ENCODE data around the gene KCTD17.

The KCTD17 gene

DNA sequence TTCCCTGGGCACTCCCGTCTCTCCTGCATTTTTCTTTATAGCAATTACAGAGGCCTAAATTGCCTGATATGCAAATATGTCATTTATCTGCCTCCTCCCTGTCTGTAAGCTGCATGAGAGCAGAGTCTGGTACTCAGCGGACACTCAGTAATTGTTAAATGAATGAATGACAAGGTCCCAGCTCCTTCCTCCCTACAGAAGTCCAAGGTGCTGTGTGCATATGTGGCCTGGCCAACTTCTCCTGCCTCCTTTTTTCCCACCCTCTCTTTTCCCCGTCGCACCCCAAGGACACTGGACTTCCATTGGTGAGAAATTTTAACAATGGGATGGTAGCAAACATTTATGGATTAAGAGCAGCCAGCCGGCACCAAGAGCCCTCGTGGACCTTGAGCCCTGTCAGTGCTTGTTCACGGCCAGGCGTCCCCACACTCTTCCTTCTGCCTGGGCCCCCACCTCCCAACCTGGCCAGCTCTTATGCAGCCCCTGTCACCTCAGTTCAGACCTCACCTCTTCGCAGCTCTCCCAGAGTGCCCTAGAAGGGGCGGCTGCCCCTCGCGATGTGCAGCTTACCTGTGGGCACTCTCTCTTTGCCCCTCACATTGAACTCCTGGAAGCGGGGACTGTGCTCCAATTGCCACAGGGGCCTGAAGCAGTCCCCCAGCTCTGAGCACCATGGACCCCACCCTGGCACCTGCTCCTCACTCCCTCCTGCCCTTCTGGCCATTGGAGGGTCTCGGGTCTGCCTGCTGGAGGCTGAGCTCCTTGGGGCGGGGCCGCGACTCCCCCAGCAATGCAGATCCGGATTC, 56.5 kb downstream of the KCTD17 start:
- Histone ChIP-seq H3K36me3 (replicated peaks) (no peaks in the 10 kb centered on the region), H3K27me3 (ENCODE audit: low read depth) (peaks cover 22% of the 10 kb centered on the region), H3K4me1 (no peaks in the 10 kb centered on the region), H3K9me3 (no peaks in the 10 kb centered on the region), H3K4me3 (no peak overlapping the region)
- in situ Hi-C loops (cut with MboI; ENCODE audit: low sequenced_read_pairs) = no loop called here
- no peak for DNase-seq (ENCODE audit: low spot score in 2 of 2)

DNA sequence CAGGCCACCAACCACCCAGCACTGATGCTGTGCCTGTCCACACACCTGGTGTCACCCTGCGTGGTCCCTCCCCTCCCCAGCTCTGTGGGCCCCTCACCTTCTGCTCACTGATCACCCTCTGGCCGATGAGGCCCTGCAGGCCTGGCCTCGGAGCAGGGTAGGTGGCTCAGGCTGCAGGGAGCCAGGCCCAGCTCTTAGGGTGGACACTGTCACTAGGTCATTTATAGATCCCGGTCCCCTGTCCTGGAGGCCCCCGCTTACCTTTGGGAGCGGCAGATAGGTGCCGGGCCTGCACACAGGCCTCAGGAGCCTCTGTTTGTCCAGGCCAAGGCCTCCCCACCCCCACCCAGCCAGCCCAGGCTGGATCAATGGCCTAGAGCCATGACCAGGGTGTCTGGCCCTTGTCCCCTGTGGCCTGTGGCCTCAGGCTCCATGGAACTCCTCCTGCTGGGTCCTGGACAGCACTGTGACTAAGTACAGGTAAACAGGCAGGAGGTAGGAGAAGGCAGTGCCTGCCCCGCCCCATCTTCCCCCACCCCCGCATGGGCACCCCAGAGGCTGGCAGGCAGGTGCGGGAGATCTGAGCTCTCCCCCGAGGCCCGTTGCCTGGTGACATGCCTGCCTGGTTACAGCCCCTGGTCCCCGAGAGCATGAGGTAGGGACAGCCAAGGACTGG, 57.8 kb downstream of the KCTD17 start, which contains the start of gene TMPRSS6:
Gene TMPRSS6, minus strand, starts transcription at position 472 of the 676 bp plus-strand sequence. CDS start 6,296 bp downstream, outside the sequence.
- Histone ChIP-seq H3K36me3 (replicated peaks) (no peaks in the 10 kb centered on the region), H3K27me3 (ENCODE audit: low read depth) (peaks cover 9% of the 10 kb centered on the region), H3K9me3 (no peaks in the 10 kb centered on the region), H3K4me3 (no peak within 1 kb of the TSS), H3K4me1 (no peaks in the 10 kb centered on the region)
- no peak for DNase-seq (ENCODE audit: low spot score in 2 of 2)
- in situ Hi-C loops (cut with MboI; ENCODE audit: low sequenced_read_pairs) = no loop called here

DNA sequence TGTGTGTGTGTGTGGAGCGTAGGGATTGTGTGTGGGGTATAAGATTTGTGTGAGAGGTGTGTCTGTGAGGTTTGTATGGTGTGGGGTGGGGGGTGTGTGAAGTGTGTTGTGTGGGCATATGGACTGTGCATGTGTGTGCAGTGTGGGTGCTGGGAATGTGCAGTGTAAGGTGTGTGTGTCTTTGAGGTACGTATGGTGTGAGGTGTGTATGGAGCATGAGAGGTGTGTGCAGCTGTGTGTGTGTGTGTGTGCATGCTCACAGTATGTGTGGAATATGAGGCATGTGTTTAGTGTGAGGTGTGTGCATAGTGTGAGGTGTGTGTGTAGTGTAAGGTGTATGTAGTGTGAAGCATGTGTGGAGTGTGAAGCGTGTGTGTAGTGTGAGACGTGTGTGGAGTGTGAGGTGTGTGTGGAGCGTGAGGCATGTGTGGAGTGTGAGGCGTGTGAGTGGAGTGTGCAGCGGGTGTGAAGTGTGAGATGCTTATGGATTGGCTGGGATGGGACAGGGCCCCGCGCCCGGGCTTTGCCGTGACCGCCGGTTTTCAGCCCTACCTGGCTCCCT, 59.7 kb downstream of the KCTD17 start:
- DNase-seq (ENCODE audit: low spot score in 2 of 2) = no peak
- in situ Hi-C loops (cut with MboI; ENCODE audit: low sequenced_read_pairs) = no loop called here
- Histone ChIP-seq H3K9me3 (no peaks in the 10 kb centered on the region), H3K4me1 (no peaks in the 10 kb centered on the region), H3K36me3 (replicated peaks) (no peaks in the 10 kb centered on the region), H3K27me3 (ENCODE audit: low read depth) (0 out of 2 replicates have a peak, but pooled peaks cover 4% of the 10 kb centered on the region), H3K4me3 (no peak overlapping the region)

DNA sequence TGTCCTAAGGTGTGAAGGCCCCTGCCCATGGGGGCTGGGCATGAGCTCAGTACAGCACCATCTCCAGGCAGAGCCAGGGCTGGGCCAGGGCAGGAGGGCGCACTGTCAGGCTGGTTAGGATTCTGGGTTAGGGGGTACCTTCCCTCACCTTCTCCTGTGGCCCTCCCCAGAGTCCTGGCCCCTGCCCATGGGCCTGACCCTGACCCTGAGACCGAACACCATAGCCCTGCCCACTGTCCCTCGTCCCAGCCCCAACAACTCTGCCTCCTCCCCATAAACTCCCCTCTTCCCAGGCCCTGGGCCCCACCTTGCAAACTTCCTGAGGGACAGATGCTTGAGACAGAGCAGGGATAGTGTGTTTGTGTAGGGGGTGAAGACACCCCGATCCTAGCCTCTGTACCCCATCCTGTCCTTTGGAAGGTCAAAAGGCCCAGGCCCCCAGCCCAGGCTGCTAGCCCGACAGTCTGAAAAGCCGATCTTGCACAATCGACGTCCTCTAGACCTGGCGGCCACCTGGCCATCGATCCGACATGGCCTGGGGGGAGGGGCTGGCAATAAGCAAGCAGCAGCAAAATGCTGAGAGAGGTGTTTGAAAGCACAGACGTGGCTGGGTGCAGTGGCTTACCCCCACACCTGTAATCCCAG, 60.7 kb downstream of the KCTD17 start:
- Histone ChIP-seq H3K4me3 (no peak overlapping the region), H3K4me1 (no peaks in the 10 kb centered on the region)
- in situ Hi-C loops (cut with MboI; ENCODE audit: low sequenced_read_pairs) = no loop called here

More for the DNA sequence above, 60.7 kb downstream of the KCTD17 start:
- Histone ChIP-seq H3K27me3 (ENCODE audit: low read depth) (0 out of 2 replicates have a peak, but pooled peaks cover 4% of the 10 kb centered on the region), H3K36me3 (replicated peaks) (no peaks in the 10 kb centered on the region), H3K9me3 (no peaks in the 10 kb centered on the region)
- DNase-seq (ENCODE audit: low spot score in 2 of 2) = no peak

All from HAP-1 (cell line).